ENCODE data around the gene GRIK4.

GRIK4 gene

DNA sequence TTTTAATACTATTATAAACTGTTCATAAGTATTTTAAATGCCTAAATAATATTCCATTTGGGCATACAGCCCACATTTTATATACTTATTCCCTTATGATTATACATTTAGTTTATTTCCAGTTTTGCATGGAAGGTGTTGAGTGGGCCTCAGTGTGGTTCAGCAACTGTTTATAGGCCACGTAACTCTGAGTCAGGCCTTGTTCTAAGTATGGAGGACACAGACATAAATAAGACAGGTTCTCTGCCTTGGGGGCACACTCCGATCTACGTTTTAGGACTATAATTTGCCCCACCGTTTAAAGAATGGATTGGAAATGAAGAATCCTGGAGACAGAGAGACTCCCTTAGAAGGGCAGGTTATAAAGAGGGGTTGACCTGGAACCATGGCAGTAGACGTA, 300.2 kb downstream of the GRIK4 start:
- DNase-seq (ENCODE audit: low read depth) = no peak
- no peak overlapping the region for H3K4me3 ChIP-seq (ENCODE audit: low read length)
- TF ChIP-seq, protein P1, sequence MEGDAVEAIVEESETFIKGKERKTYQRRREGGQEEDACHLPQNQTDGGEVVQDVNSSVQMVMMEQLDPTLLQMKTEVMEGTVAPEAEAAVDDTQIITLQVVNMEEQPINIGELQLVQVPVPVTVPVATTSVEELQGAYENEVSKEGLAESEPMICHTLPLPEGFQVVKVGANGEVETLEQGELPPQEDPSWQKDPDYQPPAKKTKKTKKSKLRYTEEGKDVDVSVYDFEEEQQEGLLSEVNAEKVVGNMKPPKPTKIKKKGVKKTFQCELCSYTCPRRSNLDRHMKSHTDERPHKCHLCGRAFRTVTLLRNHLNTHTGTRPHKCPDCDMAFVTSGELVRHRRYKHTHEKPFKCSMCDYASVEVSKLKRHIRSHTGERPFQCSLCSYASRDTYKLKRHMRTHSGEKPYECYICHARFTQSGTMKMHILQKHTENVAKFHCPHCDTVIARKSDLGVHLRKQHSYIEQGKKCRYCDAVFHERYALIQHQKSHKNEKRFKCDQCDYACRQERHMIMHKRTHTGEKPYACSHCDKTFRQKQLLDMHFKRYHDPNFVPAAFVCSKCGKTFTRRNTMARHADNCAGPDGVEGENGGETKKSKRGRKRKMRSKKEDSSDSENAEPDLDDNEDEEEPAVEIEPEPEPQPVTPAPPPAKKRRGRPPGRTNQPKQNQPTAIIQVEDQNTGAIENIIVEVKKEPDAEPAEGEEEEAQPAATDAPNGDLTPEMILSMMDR (IDR thresholded peaks at IDR 0.05; ENCODE audit: insufficient read depth, low read depth, low read length, missing control alignments) = no peak

DNA sequence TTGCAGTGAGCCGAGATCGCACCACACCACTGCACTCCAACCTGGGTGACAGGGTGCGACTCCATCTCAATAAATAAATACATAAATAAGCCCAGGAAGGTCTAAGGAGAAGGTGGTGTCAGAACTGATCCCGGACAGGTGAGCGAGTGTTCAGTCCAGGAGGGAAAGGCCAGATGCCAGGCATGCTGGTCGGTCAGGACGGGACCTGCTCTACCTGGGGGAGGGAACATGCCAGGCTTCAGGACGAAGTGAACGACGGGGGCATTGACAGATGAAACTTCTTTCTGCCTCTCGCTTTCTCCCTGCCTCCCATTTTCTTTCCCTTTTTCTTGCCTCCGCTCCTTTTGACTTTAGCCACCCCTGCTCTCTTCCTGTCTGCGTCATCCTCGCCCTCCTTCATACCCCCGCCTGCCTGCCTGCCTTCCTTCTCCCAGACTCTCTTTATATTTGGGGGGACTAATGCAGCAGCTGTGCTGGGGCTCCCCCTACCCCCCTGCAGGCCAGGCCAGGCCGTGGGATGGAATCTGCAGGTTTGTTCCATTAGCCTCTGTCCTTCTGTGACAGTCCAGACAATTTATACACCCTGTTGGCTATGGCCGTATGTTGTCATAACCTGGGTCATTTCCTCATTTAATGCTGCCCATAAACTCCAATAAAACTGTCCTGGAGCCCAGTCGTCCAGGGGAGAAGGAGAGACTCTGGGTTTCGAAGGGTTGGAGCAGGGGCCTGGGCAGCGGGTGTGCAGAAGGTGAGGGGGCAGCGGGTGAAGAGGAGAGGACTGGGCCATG, 303.2 kb downstream of the GRIK4 start:
- TF ChIP-seq, protein P1 (IDR thresholded peaks at IDR 0.05; ENCODE audit: insufficient read depth, low read depth, low read length, missing control alignments) = no peak
- DNase-seq (ENCODE audit: low read depth) = no peak
- no peak overlapping the region for H3K4me3 ChIP-seq (ENCODE audit: low read length)

DNA sequence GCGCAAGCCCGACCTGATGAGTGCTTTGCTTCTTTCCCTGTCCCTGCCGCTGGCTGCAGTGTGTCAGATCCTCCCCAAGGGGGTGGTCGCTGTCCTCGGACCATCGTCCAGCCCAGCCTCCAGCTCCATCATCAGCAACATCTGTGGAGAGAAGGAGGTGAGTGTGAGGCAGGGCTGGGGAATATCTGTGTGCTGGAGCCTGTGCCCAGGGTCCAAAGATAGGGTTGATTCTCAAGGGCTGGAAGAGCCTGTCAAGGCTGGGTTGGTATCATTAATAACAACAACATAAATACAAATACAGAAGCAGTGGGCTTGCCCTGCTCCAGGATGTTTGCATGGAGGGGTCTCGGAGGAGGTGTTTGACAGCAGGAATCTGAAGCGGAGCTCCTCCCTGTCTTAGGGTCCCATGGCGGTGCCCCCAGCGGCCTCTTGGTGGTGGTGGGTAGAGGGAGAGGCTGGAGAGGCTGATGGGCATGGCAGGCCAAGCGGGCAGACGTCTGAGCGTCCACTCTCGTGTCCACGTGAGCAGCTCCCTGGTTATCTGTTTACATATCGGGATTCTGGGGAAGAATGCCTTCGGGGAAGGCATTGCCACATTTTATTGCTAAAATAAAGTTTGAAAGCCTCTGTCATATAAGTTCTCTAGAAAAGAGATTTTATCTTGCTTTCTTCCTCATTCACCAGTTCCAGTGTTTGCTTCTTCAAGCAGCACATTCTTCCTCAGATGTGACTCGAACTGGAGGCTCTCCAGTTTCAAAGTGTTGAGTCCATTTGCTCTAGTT, 304.0 kb downstream of the GRIK4 start:
- no peak for DNase-seq (ENCODE audit: low read depth)
- no peak overlapping the region for H3K4me3 ChIP-seq (ENCODE audit: low read length)
- TF ChIP-seq, protein P1 (IDR thresholded peaks at IDR 0.05; ENCODE audit: insufficient read depth, low read depth, low read length, missing control alignments) = no peak

DNA sequence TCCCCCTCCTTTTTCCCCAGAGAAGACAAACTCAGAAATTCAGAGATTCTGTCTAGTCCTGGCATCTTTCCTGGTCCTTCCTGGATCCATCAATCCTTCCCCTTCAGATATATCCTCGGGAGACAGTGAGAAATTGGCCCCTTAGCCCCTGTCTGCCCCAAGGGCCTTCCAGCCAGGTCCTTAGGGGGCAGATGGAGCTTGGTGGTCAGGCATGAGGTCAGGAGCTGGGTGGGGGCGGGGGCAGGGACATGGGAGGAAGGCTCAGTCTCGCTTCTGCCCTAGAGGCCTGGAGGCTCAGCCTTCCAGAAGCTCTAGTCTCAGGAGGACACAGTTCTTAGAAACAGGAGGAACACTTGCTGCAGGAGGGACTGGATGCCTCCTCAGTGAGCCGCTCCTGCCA, 304.6 kb downstream of the GRIK4 start:
- H3K4me3 ChIP-seq (ENCODE audit: low read length) = no peak overlapping the region
- DNase-seq (ENCODE audit: low read depth) = no peak
- TF ChIP-seq, protein P1 (IDR thresholded peaks at IDR 0.05; ENCODE audit: insufficient read depth, low read depth, low read length, missing control alignments) = no peak

DNA sequence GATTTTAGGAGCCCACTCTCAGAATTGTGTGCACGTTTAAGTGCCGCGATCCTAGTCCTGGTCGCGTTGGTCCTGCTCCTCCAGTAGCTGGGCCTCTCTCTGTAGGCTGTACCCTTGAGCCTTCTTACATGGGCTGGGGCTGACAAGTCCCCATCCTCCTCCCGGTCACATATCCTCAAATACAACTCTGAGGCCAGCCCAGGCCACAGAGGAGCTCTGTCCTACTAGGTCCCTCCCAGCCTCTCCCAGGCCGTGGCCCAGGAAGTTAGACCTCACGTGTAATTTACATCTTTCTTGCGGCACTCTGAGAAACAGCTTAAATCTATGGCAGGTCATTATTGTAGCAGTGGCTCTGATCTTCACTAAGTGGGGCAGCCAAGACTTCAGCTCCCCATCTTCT, 305.2 kb downstream of the GRIK4 start:
- no peak for DNase-seq (ENCODE audit: low read depth)
- TF ChIP-seq, protein P1 (IDR thresholded peaks at IDR 0.05; ENCODE audit: insufficient read depth, low read depth, low read length, missing control alignments) = no peak
- H3K4me3 ChIP-seq (ENCODE audit: low read length) = no peak overlapping the region

DNA sequence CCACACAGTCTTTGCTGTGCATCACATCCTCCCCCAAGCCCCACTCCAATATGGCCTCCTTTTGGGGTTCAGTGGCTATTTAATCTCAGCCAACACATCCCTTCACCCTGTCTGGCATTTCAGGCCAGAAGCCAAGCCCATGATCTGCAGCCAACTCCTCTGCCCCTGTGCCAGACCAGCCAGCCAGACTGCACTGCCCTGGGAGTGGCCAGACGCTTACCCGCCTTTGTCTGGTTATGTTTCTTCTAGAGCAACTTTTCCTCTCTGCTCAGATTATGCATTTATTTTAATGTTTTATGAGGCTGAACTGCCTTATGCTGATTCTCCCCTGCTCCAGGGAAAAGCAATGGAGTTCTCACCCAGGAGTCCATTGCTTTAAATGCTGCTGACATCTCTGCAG, 305.6 kb downstream of the GRIK4 start:
- TF ChIP-seq, protein P1 (IDR thresholded peaks at IDR 0.05; ENCODE audit: insufficient read depth, low read depth, low read length, missing control alignments) = no peak
- no peak overlapping the region for H3K4me3 ChIP-seq (ENCODE audit: low read length)
- DNase-seq (ENCODE audit: low read depth) = no peak
